D341Med (cell line): ENCODE measurements around the gene CD300H.
A peak's percentile ranks its signal among the peaks of the same experiment; 100 is the strongest.

Source experiments
- DNase-seq: peaks from one replicate; pipeline ENCODE4 v3.0.0; 2012; ENCODE audit warnings: low spot score

CD300H gene

GRCh38 chr17:74549343-74549742, 18.0 kb downstream of the CD300H start:
- no peak for DNase-seq

DNA sequence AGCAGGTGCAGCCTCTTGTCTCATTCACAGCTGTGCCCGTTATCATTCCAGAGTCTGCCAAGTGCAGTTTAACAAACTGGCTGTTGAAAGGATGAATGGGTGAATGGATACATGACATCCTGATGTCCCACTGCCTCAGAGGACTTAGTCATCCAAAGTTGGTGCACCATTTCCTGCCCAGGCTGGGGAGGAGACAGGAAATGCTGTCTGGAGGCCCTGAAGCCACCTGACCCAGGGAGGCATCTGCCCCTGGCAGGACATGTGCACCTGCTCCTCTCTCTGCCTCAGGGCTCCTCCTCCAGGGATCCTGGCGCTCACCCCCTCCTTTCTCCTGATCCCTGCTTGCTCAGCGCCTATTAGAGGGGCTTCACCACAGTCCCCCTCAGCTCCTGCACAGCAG, 19.6 kb downstream of the CD300H start:
- no peak for DNase-seq

- DNase-seq, result no peak
These were observed 20.0 kb downstream of the CD300H start for GRCh38 chr17:74547264-74547663.

DNA sequence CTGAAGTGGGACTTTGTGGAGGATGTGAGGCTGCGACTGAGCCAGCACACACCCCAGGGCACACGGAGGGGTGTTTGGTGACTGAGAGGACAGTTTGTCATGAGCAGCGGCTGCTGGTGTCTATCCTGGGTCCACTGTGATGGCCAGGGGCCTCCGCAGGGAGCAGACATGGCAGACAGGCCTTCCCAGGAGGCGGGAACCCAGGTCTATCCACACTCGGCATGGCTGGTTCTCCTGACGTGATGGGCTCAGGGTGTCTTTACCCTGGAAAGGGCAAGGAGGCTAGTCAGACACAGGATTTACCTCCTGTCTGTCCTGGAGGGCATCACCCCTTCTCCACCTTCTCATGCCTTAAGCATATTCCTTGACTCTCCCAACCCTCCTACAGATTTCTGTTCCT, 20.7 kb downstream of the CD300H start:
- DNase-seq, result no peak

GRCh38 chr17:74545843-74546230, 21.5 kb downstream of the CD300H start, which contains the start of gene CD300C:
Gene CD300C, minus strand, starts transcription at chr17:74546115. Its CDS starts 333 bp downstream, at chr17:74545782.
- DNase-seq, result no peak

- DNase-seq, result no peak
These were observed 22.1 kb downstream of the CD300H start for GRCh38 chr17:74544991-74545842.

- DNase-seq, result no peak
These were observed 23.2 kb downstream of the CD300H start for GRCh38 chr17:74543891-74544760.

- no peak for DNase-seq
These were observed 23.9 kb downstream of the CD300H start for GRCh38 chr17:74543406-74543805.

DNA sequence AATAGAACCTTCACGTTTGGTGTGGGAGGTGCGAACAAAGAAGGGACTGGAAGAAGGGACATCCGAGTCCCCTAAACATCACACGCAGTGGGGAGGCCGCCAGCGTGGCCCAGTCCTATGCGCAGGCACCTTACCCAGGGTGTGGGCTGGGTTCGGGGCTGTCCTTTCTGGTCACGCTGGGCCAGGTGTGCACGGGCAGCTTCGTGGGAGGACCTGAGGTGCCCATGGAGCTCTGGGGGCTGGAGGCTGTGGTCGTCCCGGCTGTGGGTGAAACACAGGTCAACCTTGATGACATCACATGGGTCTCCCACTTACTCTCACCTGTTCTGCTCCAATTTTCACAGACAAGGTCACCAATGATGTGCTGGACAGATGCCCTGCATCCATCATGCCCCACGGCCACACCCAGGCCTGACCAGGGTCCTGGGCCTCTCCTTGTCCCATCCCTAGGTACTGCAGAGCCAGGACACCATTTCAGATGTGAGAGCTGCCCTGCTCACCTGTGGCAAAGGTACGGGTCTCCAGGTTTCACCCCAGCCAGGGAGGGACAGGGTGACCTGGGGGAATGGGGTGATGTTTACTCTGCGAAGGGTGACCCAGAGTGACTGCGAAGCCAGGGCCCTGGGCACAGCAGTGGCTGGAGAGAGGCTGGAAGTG, 24.5 kb downstream of the CD300H start:
- DNase-seq, result no peak

- DNase-seq, result no peak
These were observed 25.1 kb downstream of the CD300H start for GRCh38 chr17:74542166-74542565.

DNA sequence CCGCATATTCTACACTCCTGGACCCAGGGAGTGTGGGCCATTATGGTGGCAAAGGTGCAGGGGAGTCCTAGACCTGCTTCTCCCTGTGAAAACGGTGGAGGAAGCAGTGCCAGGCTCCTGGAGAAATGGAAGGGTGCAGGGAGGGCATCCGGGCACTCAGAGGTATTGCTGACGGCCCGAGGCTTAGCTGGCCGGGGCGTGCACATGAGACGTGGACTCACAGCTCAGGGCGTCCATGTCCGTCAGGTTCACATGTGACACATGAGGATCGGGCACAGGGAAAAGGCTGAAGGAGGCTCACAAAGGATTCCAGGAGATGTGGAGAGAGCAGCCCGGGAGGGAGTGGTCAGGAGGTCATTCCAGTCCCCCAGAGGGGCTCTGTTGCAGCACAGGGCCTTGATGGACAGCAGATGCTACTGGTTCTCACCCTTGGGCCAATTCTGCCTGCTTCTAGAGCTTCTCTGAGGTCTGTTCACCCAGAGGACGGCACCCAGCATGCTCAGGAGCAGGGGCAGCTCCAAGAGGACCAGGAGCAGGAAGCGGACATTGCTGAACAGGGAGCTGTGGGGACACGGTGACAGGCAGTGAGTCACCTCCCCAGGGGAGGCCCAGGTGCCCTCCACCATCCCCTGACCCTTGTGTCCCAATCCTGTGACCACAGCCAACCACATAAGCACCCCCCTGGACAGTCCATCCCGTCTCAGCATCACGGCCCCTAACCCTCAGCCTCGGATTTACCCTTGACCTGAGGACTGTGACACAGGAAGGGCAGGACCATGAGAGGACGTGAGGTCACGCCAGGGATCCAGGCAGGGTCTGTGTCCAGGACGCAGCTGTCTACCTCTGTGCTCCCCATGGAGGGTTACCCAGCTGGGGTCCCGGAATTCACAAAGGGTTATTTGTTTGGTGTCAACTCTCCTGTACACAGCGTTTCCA, 25.9 kb downstream of the CD300H start:
- DNase-seq, result no peak

- DNase-seq, result no peak
These were observed 28.0 kb downstream of the CD300H start for GRCh38 chr17:74539281-74539820.

DNA sequence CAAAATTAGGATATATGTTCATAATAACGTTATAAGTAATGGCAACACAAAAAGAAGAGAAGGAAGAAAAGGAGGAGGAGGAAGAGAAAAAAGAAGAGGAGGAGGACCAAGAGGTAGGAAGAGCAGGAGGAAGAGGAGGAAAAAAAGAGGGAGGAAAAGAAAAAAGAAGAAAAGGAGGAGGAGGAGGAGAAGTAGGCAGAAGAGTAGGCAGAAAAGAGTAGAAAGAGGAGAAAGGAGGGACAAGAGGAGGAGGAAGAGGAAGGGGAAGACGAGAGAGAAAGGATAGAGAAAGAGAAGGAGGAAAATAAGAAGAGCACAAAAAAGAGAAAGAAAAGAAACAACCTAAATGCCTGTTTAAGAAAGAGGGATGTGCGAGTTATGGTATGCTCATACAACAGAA, 30.4 kb downstream of the CD300H start:
- no peak for DNase-seq

DNA sequence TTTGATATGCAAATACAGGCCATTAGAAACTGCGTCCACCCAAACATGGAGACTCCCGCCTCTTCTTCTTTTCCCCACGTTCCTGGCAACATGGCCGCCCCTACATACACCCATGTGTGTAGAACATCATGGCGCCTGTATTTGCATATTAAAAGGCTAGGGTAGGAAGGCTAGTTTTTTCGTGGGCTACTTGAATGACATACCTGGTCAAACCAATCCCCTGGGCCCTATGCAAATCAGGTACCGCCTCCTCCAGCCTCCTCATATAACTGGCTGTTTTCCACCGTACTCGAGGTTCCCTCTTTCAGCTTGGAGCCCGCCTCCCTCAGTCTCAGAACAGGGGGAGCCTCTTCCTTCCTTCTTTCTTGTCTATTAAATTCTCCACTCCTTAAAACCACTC, 35.2 kb downstream of the CD300H start:
- no peak for DNase-seq

DNA sequence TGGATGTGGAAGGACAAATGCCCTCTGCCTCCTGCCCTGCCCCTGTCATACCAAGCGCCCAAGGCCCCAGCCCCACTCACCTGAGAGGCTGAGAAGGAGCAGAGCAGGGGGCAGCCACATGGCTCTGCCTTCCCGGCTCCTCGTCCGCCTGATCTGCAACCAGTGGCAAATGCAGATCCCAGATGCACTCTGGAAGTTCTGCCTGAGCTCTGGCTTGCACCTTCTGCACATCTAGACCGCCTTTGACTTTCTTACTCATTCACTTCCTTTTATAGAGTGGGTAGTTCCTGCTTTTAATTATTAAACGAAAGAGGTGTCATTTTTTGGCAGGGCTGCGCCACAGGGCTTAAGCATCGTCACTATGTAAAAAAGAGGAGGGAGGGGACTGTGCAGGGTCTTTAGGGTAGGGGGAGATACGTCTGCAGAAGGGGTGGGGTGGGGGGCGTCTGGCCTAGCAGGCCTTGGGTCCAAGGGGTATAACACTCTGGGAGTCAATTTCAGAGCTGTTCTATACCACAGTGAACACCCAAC, 36.0 kb downstream of the CD300H start, which contains the start of gene CD300LB:
Gene CD300LB, minus strand, starts transcription at position 245 of the 531 bp plus-strand sequence. Its CDS starts 125 bp downstream, at position 120.
- peak; percentile 34 for DNase-seq

GRCh38 chr17:74530831-74531150, 36.5 kb downstream of the CD300H start:
- no peak for DNase-seq

DNA sequence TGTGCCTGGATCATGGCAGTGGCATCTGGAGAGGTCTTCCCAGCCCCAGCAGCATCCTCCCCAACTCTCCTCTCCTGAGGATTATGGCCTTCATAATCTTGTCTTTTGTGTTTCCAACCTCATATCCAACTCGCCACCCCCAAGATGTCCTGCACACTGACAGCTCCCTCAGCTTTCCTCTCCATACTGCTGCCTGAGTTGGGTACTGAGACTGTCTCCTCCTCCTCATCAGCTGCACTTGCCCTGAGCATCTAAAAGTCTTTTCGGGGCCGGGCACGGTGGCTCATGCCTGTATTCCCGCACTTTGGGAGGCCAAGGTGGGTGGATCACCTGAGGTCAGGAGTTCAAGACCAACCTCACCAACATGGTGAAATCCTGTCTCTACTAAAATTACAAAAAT, 38.1 kb downstream of the CD300H start:
- DNase-seq, result no peak

- no peak for DNase-seq
These were observed 38.7 kb downstream of the CD300H start for GRCh38 chr17:74528491-74529199.

DNA sequence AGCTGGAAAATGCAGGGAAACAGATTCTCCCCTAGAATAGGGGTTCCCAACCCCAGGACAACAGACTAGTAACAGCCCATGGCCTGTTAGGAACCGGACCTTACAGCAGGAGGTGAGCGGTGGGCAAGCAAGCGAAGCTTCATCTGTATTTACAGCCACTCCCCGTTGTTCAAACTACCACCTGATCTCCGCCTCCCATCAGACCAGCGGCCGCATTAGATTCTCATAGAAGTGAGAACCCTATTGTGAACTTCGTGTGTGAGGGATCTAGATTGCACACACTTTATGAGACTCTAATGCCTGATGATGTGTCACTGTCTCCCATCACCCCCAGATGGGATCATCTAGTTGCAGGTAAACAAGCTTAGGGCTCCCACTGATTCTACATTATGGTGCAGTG, 39.6 kb downstream of the CD300H start:
- DNase-seq, result no peak

DNA sequence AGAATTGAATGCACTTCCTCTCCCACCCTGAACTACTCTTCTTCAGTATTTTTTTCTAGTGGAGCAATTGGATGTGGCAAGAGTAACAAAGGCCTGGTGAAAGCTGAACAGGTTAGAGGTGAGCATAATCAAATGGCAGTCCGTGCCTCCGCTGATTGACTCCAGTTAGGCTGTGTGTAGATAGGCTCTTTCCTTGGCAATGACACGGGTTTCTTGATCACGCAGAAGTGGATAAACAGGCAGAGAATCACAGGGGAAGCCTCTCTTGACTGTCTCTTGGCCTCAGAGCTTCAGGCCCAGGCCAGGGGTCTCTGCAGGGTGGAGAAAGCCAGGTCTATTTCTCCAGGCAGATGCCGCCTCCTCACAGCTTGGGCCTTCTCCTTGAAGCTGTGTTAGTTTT, 40.2 kb downstream of the CD300H start:
- no peak for DNase-seq
